Uterus (tissue), 2 donors: ENCODE results near the gene GDE1.

Experiments used
- CTCF ChIP-seq, 4 experiments: fragments of 200-600 bp in 2 of 4; fragments of 450-650 bp in 2 of 4; sonication (generic) in 2 of 4; IDR thresholded peaks; one replicate each; pipeline ENCODE4 v1.5.1; 2016 to 2019; ENCODE audit warnings: antibody characterized with exemption in 4 of 4, mild to moderate bottlenecking in 2 of 4, moderate library complexity in 1 of 4
- POLR2A ChIP-seq, 2 donors: fragments of 450-650 bp; IDR thresholded peaks; one replicate each; pipeline ENCODE4 v1.6.1; 2016; ENCODE audit warnings: antibody characterized with exemption in 2 of 2, mild to moderate bottlenecking in 1 of 2, moderate library complexity in 1 of 2

- TF ChIP-seq CTCF (IDR thresholded peaks at IDR 0.05) (peak; percentile 29 to 36 (median 31)), POLR2A (IDR thresholded peaks at IDR 0.05) (peak; percentile 90 to 93)
These were observed at the start of gene GDE1 for GRCh38 chr16:19521471-19522396.
